Measurements from ENCODE around the gene PFN3. TPM values are rescaled to one million over a fixed set of nuclear protein-coding genes. Genes with fewer than 3 reads are reported as not detected.
"Not testable (repeated sequence)": the region's sequence is repeated elsewhere in the genome, so short reads cannot be mapped to it uniquely, and the experiment has no call there.

PFN3 gene
- total RNA-seq, 1 experiment from 2014 or later = not detected

GRCh38 chr5:177390363-177391300 lies 9.8 kb downstream of the PFN3 start:
- Histone ChIP-seq H3K9me3 (no peaks in the 10 kb centered on the region), H3K4me3 (no peak overlapping the region), H3K36me3 (no peaks in the 10 kb centered on the region), H3K27me3 (no peaks in the 10 kb centered on the region)
- peak; percentile 83 for DNase-seq

- peak; percentile 86 for DNase-seq
- Histone ChIP-seq H3K4me3 (no peak overlapping the region), H3K27me3 (no peaks in the 10 kb centered on the region), H3K36me3 (no peaks in the 10 kb centered on the region), H3K9me3 (no peaks in the 10 kb centered on the region)
Measured at GRCh38 chr5:177389241-177390169, 11.0 kb downstream of the PFN3 start.

- no peak overlapping the region for H3K4me3 ChIP-seq
- H3K36me3 ChIP-seq = no peaks in the 10 kb centered on the region
- no peak for DNase-seq
- no peaks in the 10 kb centered on the region for H3K27me3 ChIP-seq
- no peaks in the 10 kb centered on the region for H3K9me3 ChIP-seq
Measured at GRCh38 chr5:177388521-177389052, 11.9 kb downstream of the PFN3 start.

GRCh38 chr5:177387405-177387804 lies 13.1 kb downstream of the PFN3 start:
- Histone ChIP-seq H3K4me3 (no peak overlapping the region), H3K27me3 (no peaks in the 10 kb centered on the region), H3K9me3 (no peaks in the 10 kb centered on the region), H3K36me3 (no peaks in the 10 kb centered on the region)
- no peak for DNase-seq

GRCh38 chr5:177386542-177386941 lies 13.9 kb downstream of the PFN3 start:
- H3K27me3 ChIP-seq = no peaks in the 10 kb centered on the region
- no peak overlapping the region for H3K4me3 ChIP-seq
- H3K36me3 ChIP-seq = no peaks in the 10 kb centered on the region
- DNase-seq = no peak
- no peaks in the 10 kb centered on the region for H3K9me3 ChIP-seq

DNA sequence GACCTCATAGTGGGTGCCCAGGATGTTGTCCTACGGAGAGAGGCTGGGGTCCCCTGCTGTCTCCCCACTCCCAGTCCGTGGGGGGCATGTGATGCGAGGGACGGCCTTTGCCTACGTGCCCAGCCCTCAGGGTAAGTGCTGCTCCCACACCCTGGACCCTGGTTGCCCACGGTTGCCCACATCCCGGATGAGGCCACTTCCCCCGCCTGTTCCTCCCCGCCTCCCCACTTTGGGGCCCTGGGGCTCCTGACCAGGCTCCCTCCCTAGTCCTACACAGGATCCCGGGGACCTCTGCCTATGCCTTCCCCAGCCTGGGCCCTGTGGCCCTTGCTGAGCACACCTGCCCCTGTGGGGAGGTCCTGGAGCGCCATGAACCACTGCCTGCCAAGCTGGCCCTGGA lies 14.7 kb downstream of the PFN3 start:
- Histone ChIP-seq H3K4me3 (no peak overlapping the region), H3K9me3 (no peaks in the 10 kb centered on the region), H3K36me3 (no peaks in the 10 kb centered on the region), H3K27me3 (no peaks in the 10 kb centered on the region)
- no peak for DNase-seq

GRCh38 chr5:177384134-177384533 lies 16.3 kb downstream of the PFN3 start, which contains the start of gene SLC34A1:
SLC34A1 (plus strand) TSS chr5:177384434; CDS start chr5:177385742, 1,308 bp downstream.
- no peak for DNase-seq
- H3K27me3 ChIP-seq = no peaks in the 10 kb centered on the region
- no peaks in the 10 kb centered on the region for H3K9me3 ChIP-seq

DNA sequence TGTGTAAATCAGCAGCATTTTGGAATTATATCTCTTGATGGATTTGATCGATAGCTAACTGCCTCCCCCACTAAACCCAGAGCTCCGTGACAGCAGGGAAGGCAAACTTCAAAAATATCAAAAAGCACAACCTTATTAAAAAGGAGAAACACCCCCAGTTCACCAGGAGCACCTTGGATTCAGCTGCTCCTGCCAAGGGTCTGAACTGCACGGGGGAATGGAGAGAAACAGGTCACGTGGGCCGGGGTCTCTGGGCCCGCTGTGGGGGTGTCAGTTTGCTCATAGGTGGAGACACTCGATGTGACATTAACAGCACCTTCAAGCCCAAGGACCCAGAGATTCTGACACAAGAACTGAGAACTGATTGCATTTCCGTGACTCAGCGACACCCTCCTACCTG lies 17.3 kb downstream of the PFN3 start:
- H3K9me3 ChIP-seq = no peaks in the 10 kb centered on the region
- no peaks in the 10 kb centered on the region for H3K36me3 ChIP-seq
- H3K4me3 ChIP-seq = no peak overlapping the region
- H3K27me3 ChIP-seq = no peaks in the 10 kb centered on the region
- no peak for DNase-seq

More at GRCh38 chr5:177384134-177384533, 16.3 kb downstream of the PFN3 start, which contains the start of gene SLC34A1:
- H3K36me3 ChIP-seq = no peaks in the 10 kb centered on the region
- H3K4me3 ChIP-seq = no peak within 1 kb of the TSS

DNA sequence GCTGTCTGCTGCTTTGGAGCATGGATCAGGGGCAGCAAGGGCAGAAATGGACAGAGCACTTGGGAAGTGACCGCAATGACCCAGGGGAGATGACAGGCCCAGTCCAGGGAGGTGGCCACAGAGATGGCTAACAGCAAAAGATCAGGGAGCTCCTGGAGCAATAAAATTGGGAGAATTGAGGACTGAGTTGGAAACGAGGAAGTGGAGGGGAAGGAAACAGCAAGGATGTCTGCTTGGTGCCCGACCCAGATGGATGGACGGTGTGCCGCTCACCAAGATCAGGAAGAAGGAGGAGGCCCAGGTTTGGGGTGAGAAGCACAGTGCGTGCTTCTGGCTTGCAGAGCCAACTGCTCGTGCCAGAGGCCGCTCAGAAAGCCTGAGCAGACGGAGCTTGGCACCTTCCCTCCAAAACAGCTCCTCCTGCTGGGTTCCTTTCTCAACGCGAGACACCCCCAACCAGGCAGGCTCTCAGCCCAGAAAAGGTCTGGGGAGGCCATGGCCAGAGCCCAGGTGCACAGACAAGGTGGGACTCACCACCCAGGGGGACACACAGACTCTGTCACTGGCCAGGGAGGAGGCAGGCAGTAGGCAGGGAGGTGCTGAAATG lies 17.9 kb downstream of the PFN3 start:
- no peaks in the 10 kb centered on the region for H3K36me3 ChIP-seq
- no peaks in the 10 kb centered on the region for H3K27me3 ChIP-seq
- peak; percentile 39 for DNase-seq
- no peak overlapping the region for H3K4me3 ChIP-seq
- no peaks in the 10 kb centered on the region for H3K9me3 ChIP-seq

GRCh38 chr5:177380805-177381126 lies 19.7 kb downstream of the PFN3 start:
- Histone ChIP-seq H3K4me3 (no peak overlapping the region), H3K36me3 (no peaks in the 10 kb centered on the region), H3K27me3 (no peaks in the 10 kb centered on the region), H3K9me3 (no peaks in the 10 kb centered on the region)
- DNase-seq = no peak

DNA sequence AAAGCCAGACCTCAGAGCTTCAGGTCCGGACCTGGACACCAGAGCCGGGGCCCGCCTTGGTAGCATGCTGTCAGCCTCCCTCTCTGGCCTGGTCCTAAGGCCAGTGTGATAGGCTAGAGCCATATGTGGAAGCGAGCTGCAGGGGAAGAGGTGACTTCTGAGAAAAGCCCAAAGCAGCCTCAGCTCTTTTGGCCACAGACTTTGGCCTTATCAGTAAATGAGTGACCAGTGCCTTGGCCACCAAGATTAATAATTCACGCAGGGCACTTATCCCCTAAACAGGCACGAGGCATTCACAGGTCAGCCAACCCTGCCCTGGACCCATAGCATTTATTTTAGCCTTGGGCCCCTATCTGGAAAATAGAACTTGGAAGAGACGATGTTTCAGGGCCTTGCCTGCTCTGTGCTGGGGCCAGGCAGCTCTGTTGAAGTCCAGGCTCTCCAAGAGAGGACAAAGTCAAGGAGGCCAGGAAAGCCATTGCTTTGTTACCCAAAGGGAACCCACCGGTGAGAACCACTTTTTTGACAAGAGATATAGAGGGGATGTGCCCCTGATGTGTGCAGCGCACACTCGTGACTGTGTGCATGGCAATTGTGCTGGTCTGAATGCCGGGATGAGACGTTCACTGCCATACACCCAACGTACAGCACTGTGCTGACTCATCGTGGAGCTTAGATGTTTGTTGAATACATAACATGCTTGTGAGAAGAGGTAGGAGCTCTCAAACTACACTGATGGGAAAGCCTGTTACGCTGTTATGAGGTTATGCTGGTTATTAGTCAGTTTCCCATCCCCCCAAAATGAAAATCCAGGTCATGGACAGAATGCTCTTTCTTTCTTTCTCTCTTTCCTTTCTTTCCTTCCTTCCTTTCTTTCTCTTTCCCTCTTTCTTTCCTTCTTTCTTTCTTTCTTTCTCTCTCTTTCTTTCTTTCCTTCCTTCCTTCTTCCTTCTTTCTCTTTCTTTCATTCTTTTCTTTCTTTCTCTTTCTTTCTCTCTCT lies 21.3 kb downstream of the PFN3 start:
- H3K9me3 ChIP-seq = no peaks in the 10 kb centered on the region
- H3K36me3 ChIP-seq = no peaks in the 10 kb centered on the region
- H3K4me3 ChIP-seq = no peak overlapping the region
- DNase-seq = peak; percentile 58
- no peaks in the 10 kb centered on the region for H3K27me3 ChIP-seq

- no peaks in the 10 kb centered on the region for H3K9me3 ChIP-seq
- no peaks in the 10 kb centered on the region for H3K27me3 ChIP-seq
- no peak overlapping the region for H3K4me3 ChIP-seq
- H3K36me3 ChIP-seq = no peaks in the 10 kb centered on the region
- no peak for DNase-seq
Measured at GRCh38 chr5:177377851-177378776, 22.3 kb downstream of the PFN3 start.

- peaks cover 2% of the 10 kb centered on the region; the same call in 1 of the 2 replicates for H3K36me3 ChIP-seq
- DNase-seq = no peak
- H3K9me3 ChIP-seq = no peaks in the 10 kb centered on the region
- no peaks in the 10 kb centered on the region for H3K27me3 ChIP-seq
- no peak overlapping the region for H3K4me3 ChIP-seq
Measured at GRCh38 chr5:177376107-177376506, 24.4 kb downstream of the PFN3 start.

- DNase-seq, H3K4me3 ChIP-seq, H3K9me3 ChIP-seq, H3K27me3 ChIP-seq, H3K36me3 ChIP-seq: not testable (repeated sequence)
Measured at GRCh38 chr5:177375516-177375915, 24.9 kb downstream of the PFN3 start.

DNA sequence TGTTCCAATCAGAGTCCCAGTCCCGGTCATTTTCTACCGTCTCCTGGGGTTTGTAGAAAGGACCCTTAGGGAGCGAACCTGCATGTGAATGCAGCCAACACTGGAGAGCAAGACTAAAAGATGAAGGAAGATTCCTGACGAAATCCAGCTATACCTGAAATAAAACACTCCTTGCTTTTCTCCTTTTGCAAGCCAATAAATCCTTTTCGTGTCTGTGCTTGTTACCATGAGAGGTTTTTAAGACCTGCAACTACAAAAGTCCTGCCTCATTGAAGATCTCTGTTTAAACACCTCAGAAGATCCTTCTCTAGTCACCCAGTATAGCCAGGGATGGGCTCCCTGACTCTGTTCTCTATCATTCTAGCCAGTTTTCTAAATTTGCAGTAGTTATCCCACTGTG lies 26.2 kb downstream of the PFN3 start:
- no peaks in the 10 kb centered on the region for H3K27me3 ChIP-seq
- DNase-seq = no peak
- peaks cover 2% of the 10 kb centered on the region; the same call in 1 of the 2 replicates for H3K36me3 ChIP-seq
- no peaks in the 10 kb centered on the region for H3K9me3 ChIP-seq
- no peak overlapping the region for H3K4me3 ChIP-seq

All from MG63 (cell line).